ENCODE data around the gene CDRT4.

GRCh38 chr17:15397620-15398019 lies 69.8 kb downstream of the CDRT4 start:
- TF ChIP-seq, protein P1, sequence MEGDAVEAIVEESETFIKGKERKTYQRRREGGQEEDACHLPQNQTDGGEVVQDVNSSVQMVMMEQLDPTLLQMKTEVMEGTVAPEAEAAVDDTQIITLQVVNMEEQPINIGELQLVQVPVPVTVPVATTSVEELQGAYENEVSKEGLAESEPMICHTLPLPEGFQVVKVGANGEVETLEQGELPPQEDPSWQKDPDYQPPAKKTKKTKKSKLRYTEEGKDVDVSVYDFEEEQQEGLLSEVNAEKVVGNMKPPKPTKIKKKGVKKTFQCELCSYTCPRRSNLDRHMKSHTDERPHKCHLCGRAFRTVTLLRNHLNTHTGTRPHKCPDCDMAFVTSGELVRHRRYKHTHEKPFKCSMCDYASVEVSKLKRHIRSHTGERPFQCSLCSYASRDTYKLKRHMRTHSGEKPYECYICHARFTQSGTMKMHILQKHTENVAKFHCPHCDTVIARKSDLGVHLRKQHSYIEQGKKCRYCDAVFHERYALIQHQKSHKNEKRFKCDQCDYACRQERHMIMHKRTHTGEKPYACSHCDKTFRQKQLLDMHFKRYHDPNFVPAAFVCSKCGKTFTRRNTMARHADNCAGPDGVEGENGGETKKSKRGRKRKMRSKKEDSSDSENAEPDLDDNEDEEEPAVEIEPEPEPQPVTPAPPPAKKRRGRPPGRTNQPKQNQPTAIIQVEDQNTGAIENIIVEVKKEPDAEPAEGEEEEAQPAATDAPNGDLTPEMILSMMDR (IDR thresholded peaks at IDR 0.05): no peak
- no peak for TF ChIP-seq POLR2A (IDR thresholded peaks at IDR 0.05)
